Ovary (tissue), 9 donors: ENCODE results near the gene PSMC3IP. TPM values are rescaled to one million over a fixed set of nuclear protein-coding genes. Genes with fewer than 3 reads are reported as not detected.

Source experiments
- DNase-seq, 5 donors: peaks; one replicate each; pipeline ENCODE4 v3.0.0-alpha.2; 2019 to 2020
- H3K27ac ChIP-seq, 2 donors: fragments of 200-600 bp; one replicate each; pipeline versions ENCODE4 v1.5.1 to v1.8.0; 2019 to 2022
- H3K27me3 ChIP-seq: fragments of 200-600 bp; one replicate; pipeline ENCODE4 v1.8.0; 2022
- H3K36me3 ChIP-seq: fragments of 200-600 bp; sonication (generic); one replicate; pipeline ENCODE4 v1.5.1; 2019
- H3K4me1 ChIP-seq: one replicate; pipeline ENCODE4 v1.8.1; 2013; ENCODE audit warnings: mild to moderate bottlenecking, moderate library complexity; ENCODE audit not compliant: insufficient read depth
- H3K4me3 ChIP-seq: fragments of 200-600 bp; sonication (generic); one replicate; pipeline ENCODE4 v1.5.1; 2017
- H3K9me3 ChIP-seq, 2 donors: fragments of 200-600 bp in 1 of 2; sonication (generic) in 1 of 2; one replicate each; pipeline versions ENCODE4 v1.5.1 to v1.8.1; 2013 to 2019; ENCODE audit warnings: mild to moderate bottlenecking in 1 of 2, moderate library complexity in 1 of 2
- EP300 ChIP-seq: sonication (generic); formaldehyde crosslinking; IDR thresholded peaks from one replicate; pipeline ENCODE4 v1.6.1; 2017; ENCODE audit warnings: antibody characterized with exemption
- POLR2A ChIP-seq: fragments of 450-650 bp; IDR thresholded peaks from one replicate; pipeline ENCODE4 v1.6.1; 2017; ENCODE audit warnings: antibody characterized with exemption, mild to moderate bottlenecking, moderate library complexity
- WGBS, 3 donors: extraction: QIAGEN DNeasy Blood & Tissue Kit in 1 of 3; methylation state at CpG; one replicate each; pipeline versions ENCODE4 v1.1.5 to v1.1.7; 2013 to 2017; 5-methylcytosine and 5-hydroxymethylcytosine counted together
- intact Hi-C, 4 donors: fragments of 100-400 bp; cut with DNase I; formaldehyde crosslinking; loops; one replicate each; pipeline versions ENCODE4 v1.11.0 to v1.15.1; 2022 to 2023
- polyA plus RNA-seq, 2 donors: library from polyadenylated mRNA; stranded (reverse); fragments of 200-250 nt in 1 of 2; fragments of 350-450 nt in 1 of 2; fragmentation: Illumina TruSeq in 1 of 2; extraction: RNeasy Lipid Tissue Mini Kit (QIAGEN cat#74804) in 1 of 2; gene quantifications; one replicate each; pipeline ENCODE4 v1.2.3, GENCODE V29; 2013 to 2014
- total RNA-seq, 7 donors: library from RNA; depleted of rRNA in 2 of 7; stranded (reverse); fragments of >200 nt in 2 of 7; fragmentation: NEBNext Ultra II Directional in 3 of 7; extraction: Animal tissue kit (Norgen Biotek cat#: 25700) in 3 of 7; gene quantifications; one replicate each; pipeline versions ENCODE4 v1.1.0 to v1.2.4, GENCODE V29; 2016 to 2023
- TF ChIP-seq, protein P1 (sequence below), 3 donors: fragments of 450-650 bp in 2 of 3; fragments of 200-600 bp in 1 of 3; IDR thresholded peaks; one replicate each; pipeline versions ENCODE4 v1.5.1 to v1.8.0; 2016 to 2022; ENCODE audit warnings: antibody characterized with exemption in 3 of 3, mild to moderate bottlenecking in 1 of 3
- donor health status: DM: no; HTN: no; CAD: no; lungs with moderate emphysema.
- donor health status: DM: no; HTN: no; CAD: no.
- donor health status: Bipolar disorder and iron deficiency.
- donor health status: DM: yes; HTN: yes; CAD: no.
- donor health status: DM: no; HTN: no; CAD: no.
- donor health status: DM: yes; HTN: yes; CAD: no.

PSMC3IP gene
- total and polyA plus RNA-seq, 9 donors: 1.4 to 7.5 (median 4.4) TPM

DNA sequence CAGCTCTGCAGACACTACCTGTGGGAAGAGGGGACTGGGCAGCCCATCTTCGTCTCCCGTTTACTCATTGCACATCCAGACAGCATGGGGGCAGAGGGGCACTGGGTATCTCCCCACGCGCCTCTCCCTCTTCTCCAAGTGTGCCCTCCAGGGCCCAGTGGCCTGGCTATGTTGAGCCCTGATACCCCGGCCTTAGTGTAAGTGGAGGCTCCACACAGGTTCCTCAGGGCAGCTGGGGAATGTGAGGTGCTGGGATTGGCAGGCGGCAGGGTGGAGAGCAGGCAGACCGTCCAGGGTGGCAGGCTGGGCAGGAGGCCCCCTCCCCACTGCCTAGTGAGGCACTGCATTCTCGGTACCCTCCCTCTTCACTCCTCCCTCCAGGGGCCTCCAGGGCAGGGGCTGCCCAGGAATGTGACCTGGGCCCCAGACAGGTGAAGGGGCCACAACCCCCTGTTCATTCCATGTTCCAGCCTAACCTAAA lies 54.7 kb downstream of the PSMC3IP start:
- Histone ChIP-seq H3K9me3 (no peaks in the 10 kb centered on the region), H3K27me3 (no peaks in the 10 kb centered on the region), H3K4me3 (no peak overlapping the region), H3K4me1 (peaks cover 51% of the 10 kb centered on the region), H3K27ac (peak overlapping the region; percentile 87 to 92), H3K36me3 (no peaks in the 10 kb centered on the region)
- DNase-seq: peak in 1 of 5 donors; percentile 42
- intact Hi-C loops: loop anchor here in 1 of 4 donors (5.0 kb wide), 1 partner anchor 66 kb away; the partner anchor contains the start of gene ATP6V0A1
- WGBS, 3 donors: 82 to 90% (median 86%) methylated on average over 8 of the region's 8 CpGs
- TF ChIP-seq POLR2A: no peak
- TF ChIP-seq EP300: no peak
- TF ChIP-seq, protein P1, sequence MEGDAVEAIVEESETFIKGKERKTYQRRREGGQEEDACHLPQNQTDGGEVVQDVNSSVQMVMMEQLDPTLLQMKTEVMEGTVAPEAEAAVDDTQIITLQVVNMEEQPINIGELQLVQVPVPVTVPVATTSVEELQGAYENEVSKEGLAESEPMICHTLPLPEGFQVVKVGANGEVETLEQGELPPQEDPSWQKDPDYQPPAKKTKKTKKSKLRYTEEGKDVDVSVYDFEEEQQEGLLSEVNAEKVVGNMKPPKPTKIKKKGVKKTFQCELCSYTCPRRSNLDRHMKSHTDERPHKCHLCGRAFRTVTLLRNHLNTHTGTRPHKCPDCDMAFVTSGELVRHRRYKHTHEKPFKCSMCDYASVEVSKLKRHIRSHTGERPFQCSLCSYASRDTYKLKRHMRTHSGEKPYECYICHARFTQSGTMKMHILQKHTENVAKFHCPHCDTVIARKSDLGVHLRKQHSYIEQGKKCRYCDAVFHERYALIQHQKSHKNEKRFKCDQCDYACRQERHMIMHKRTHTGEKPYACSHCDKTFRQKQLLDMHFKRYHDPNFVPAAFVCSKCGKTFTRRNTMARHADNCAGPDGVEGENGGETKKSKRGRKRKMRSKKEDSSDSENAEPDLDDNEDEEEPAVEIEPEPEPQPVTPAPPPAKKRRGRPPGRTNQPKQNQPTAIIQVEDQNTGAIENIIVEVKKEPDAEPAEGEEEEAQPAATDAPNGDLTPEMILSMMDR (IDR thresholded peaks at IDR 0.05): no peak

Other genes with a start within 250 kb of the PSMC3IP start
- 100 to 1,000 TPM; 118 to 301 (median 207) TPM for gene STAT3, start 189.3 kb downstream of the PSMC3IP start, total RNA-seq
- gene STAT3, start 189.3 kb downstream of the PSMC3IP start, polyA plus RNA-seq: 100 to 1,000 TPM in 1 of 2 donors, 10 to 100 TPM in 1; 58.3 to 129 TPM
- 100 to 1,000 TPM; 122 to 407 (median 281) TPM for gene CAVIN1, start 154.5 kb downstream of the PSMC3IP start, total RNA-seq
- gene CAVIN1, start 154.5 kb downstream of the PSMC3IP start, polyA plus RNA-seq: 100 to 1,000 TPM; 226 to 253 TPM
- 10 to 100 TPM; 47.6 to 94.1 (median 74.1) TPM for gene ATP6V0A1, start 118.9 kb downstream of the PSMC3IP start, total RNA-seq
- 100 to 1,000 TPM in 1 of 2 donors, 10 to 100 TPM in 1; 36.3 to 118 TPM for gene ATP6V0A1, start 118.9 kb downstream of the PSMC3IP start, polyA plus RNA-seq
- gene NAGLU, start 41.5 kb downstream of the PSMC3IP start, total RNA-seq: 10 to 100 TPM; 28.5 to 49.6 (median 40.0) TPM
- gene NAGLU, start 41.5 kb downstream of the PSMC3IP start, polyA plus RNA-seq: 10 to 100 TPM in 1 of 2 donors, 1 to 10 TPM in 1; 9.7 to 49.1 TPM
- gene HSD17B1, start 24.8 kb downstream of the PSMC3IP start, total RNA-seq: 10 to 100 TPM in 1 of 7 donors, 1 to 10 TPM in 6; 4.3 to 16.7 (median 6.5) TPM
- 10 to 100 TPM in 1 of 2 donors, 1 to 10 TPM in 1; 2.1 to 18.1 TPM for gene HSD17B1, start 24.8 kb downstream of the PSMC3IP start, polyA plus RNA-seq
- 10 to 100 TPM; 13.8 to 51.2 (median 41.0) TPM for gene COASY, start 15.6 kb downstream of the PSMC3IP start, total RNA-seq
- gene COASY, start 15.6 kb downstream of the PSMC3IP start, polyA plus RNA-seq: 10 to 100 TPM; 22.6 to 37.6 TPM
- gene MLX, start 10.6 kb downstream of the PSMC3IP start, total RNA-seq: 10 to 100 TPM; 16.5 to 37.0 (median 24.4) TPM
- gene MLX, start 10.6 kb downstream of the PSMC3IP start, polyA plus RNA-seq: 10 to 100 TPM; 24.3 to 50.8 TPM
- gene RETREG3, start 31.6 kb upstream of the PSMC3IP start, total RNA-seq: 10 to 100 TPM; 39.3 to 63.0 (median 46.4) TPM
- gene RETREG3, start 31.6 kb upstream of the PSMC3IP start, polyA plus RNA-seq: 10 to 100 TPM; 25.8 to 37.3 TPM
- gene TUBG1, start 32.0 kb upstream of the PSMC3IP start, total RNA-seq: 10 to 100 TPM; 12.8 to 41.2 (median 25.6) TPM
- gene TUBG1, start 32.0 kb upstream of the PSMC3IP start, polyA plus RNA-seq: 10 to 100 TPM; 11.3 to 14.3 TPM
- 10 to 100 TPM; 19.4 to 30.0 (median 23.2) TPM for gene TUBG2, start 81.6 kb upstream of the PSMC3IP start, total RNA-seq
- gene TUBG2, start 81.6 kb upstream of the PSMC3IP start, polyA plus RNA-seq: 10 to 100 TPM; 20.9 to 21.5 TPM
- gene PLEKHH3, start 99.3 kb upstream of the PSMC3IP start, total RNA-seq: 10 to 100 TPM; 23.6 to 81.6 (median 58.4) TPM
- gene PLEKHH3, start 99.3 kb upstream of the PSMC3IP start, polyA plus RNA-seq: 10 to 100 TPM in 1 of 2 donors, 1 to 10 TPM in 1; 2.1 to 30.9 TPM
- gene CCR10, start 104.1 kb upstream of the PSMC3IP start, total RNA-seq: 1 to 10 TPM; 1.5 to 6.8 (median 3.7) TPM
- 1 to 10 TPM in 1 of 2 donors, under 1 TPM in 1; 0.15 to 2.7 TPM for gene CCR10, start 104.1 kb upstream of the PSMC3IP start, polyA plus RNA-seq
- gene CNTNAP1, start 104.8 kb upstream of the PSMC3IP start, total RNA-seq: 10 to 100 TPM in 5 of 7 donors, 1 to 10 TPM in 2; 3.7 to 41.4 (median 15.5) TPM
- gene CNTNAP1, start 104.8 kb upstream of the PSMC3IP start, polyA plus RNA-seq: 1 to 10 TPM; 7.0 to 7.5 TPM
- 10 to 100 TPM; 32.9 to 83.4 (median 67.8) TPM for gene EZH1, start 167.3 kb upstream of the PSMC3IP start, total RNA-seq
- gene EZH1, start 167.3 kb upstream of the PSMC3IP start, polyA plus RNA-seq: 10 to 100 TPM; 45.1 to 95.2 TPM
- 10 to 100 TPM in 6 of 7 donors, 1 to 10 TPM in 1; 4.4 to 53.7 (median 19.6) TPM for gene RAMP2, start 183.5 kb upstream of the PSMC3IP start, total RNA-seq
- gene RAMP2, start 183.5 kb upstream of the PSMC3IP start, polyA plus RNA-seq: 10 to 100 TPM; 39.6 to 98.5 TPM
- gene VPS25, start 195.7 kb upstream of the PSMC3IP start, total RNA-seq: 10 to 100 TPM; 33.7 to 49.1 (median 35.8) TPM
- gene VPS25, start 195.7 kb upstream of the PSMC3IP start, polyA plus RNA-seq: 10 to 100 TPM; 49.0 to 56.5 TPM
- 10 to 100 TPM in 1 of 7 donors, 1 to 10 TPM in 6; 1.5 to 11.9 (median 3.4) TPM for gene WNK4, start 202.9 kb upstream of the PSMC3IP start, total RNA-seq
- 1 to 10 TPM; 1.1 to 1.5 TPM for gene WNK4, start 202.9 kb upstream of the PSMC3IP start, polyA plus RNA-seq
- gene COA3, start 221.0 kb upstream of the PSMC3IP start, total RNA-seq: 10 to 100 TPM; 49.1 to 78.2 (median 62.9) TPM
- 10 to 100 TPM; 77.6 to 80.0 TPM for gene COA3, start 221.0 kb upstream of the PSMC3IP start, polyA plus RNA-seq
- gene CNTD1, start 221.1 kb upstream of the PSMC3IP start, total RNA-seq: under 1 TPM in 5 of 7 donors, not detected in 2; 0.30 to 0.79 (median 0.33) TPM
- under 1 TPM; 0.22 to 0.36 TPM for gene CNTD1, start 221.1 kb upstream of the PSMC3IP start, polyA plus RNA-seq
- 10 to 100 TPM; 47.5 to 75.3 (median 54.6) TPM for gene BECN1, start 246.6 kb upstream of the PSMC3IP start, total RNA-seq
- gene BECN1, start 246.6 kb upstream of the PSMC3IP start, polyA plus RNA-seq: 10 to 100 TPM; 47.2 to 67.5 TPM